HepG2 (cell line): ENCODE data around the gene KPNA4. TPM values are rescaled to one million over a fixed set of nuclear protein-coding genes. Genes with fewer than 3 reads are reported as not detected.

Experiments used
- KDM6A ChIP-seq: IDR thresholded peaks from 2 replicates; pipeline ENCODE4 v1.6.1; 2016; ENCODE audit warnings: low read depth
- KLF6 ChIP-seq: IDR thresholded peaks from 2 replicates; pipeline ENCODE4 v1.8.0; 2016; ENCODE audit warnings: missing biosample characterization, missing genetic modification reagents
- MED8 ChIP-seq: sonication (generic); formaldehyde crosslinking; IDR thresholded peaks from 2 replicates; pipeline ENCODE4 v1.8.1; 2023; ENCODE audit warnings: mild to moderate bottlenecking, missing genetic modification reagents; ENCODE audit not compliant: insufficient replicate concordance
- PATZ1 ChIP-seq: sonication (generic); formaldehyde crosslinking; IDR thresholded peaks from 2 replicates; pipeline ENCODE4 v1.4.0; 2020; ENCODE audit warnings: missing genetic modification reagents
- RXRB ChIP-seq: IDR thresholded peaks from 2 replicates; pipeline ENCODE4 v1.6.1; 2016; ENCODE audit warnings: borderline replicate concordance, missing genetic modification reagents, missing compliant biosample characterization
- SIN3A ChIP-seq: IDR thresholded peaks from 2 replicates; pipeline ENCODE4 v1.6.1; 2011; ENCODE audit warnings: low read depth, mild to moderate bottlenecking, control low read depth, low read length, borderline replicate concordance
- SP4 ChIP-seq: sonication (generic); formaldehyde crosslinking; IDR thresholded peaks from 2 replicates; pipeline ENCODE4 v1.8.1; 2023; ENCODE audit warnings: mild to moderate bottlenecking, missing genetic modification reagents
- TFAP4 ChIP-seq: sonication (generic); IDR thresholded peaks from 2 replicates; pipeline ENCODE4 v1.6.1; 2016; ENCODE audit warnings: low read depth, borderline replicate concordance
- ZBTB3 ChIP-seq: sonication (generic); formaldehyde crosslinking; IDR thresholded peaks from 2 replicates; pipeline ENCODE4 v1.4.0; 2020; ENCODE audit warnings: low read depth, mild to moderate bottlenecking, moderate library complexity, missing genetic modification reagents, borderline replicate concordance
- ZBTB7B ChIP-seq: sonication (generic); formaldehyde crosslinking; IDR thresholded peaks from 2 replicates; pipeline ENCODE4 v1.4.0; 2020; ENCODE audit warnings: missing genetic modification reagents
- ZFP1 ChIP-seq: IDR thresholded peaks from 2 replicates; pipeline ENCODE4 v1.6.1; 2016
- ZFP36L2 ChIP-seq: sonication (generic); formaldehyde crosslinking; IDR thresholded peaks from 2 replicates; pipeline ENCODE4 v1.4.0; 2020; ENCODE audit warnings: missing genetic modification reagents
- ZNF142 ChIP-seq: sonication (generic); formaldehyde crosslinking; IDR thresholded peaks from 2 replicates; pipeline ENCODE4 v1.4.0; 2020; ENCODE audit warnings: missing genetic modification reagents
- ZNF44 ChIP-seq: sonication (generic); formaldehyde crosslinking; IDR thresholded peaks from 2 replicates; pipeline ENCODE4 v1.5.1; 2020; ENCODE audit warnings: mild to moderate bottlenecking, missing genetic modification reagents
- ZNF513 ChIP-seq: sonication (generic); formaldehyde crosslinking; conservative IDR thresholded peaks from 2 replicates; pipeline ENCODE4 v1.5.0; 2020; ENCODE audit warnings: missing genetic modification reagents
- ZNF616 ChIP-seq: sonication (generic); formaldehyde crosslinking; IDR thresholded peaks from 2 replicates; pipeline ENCODE4 v1.5.0; 2020; ENCODE audit warnings: low read depth, mild to moderate bottlenecking, missing genetic modification reagents
- ZNF674 ChIP-seq: sonication (generic); formaldehyde crosslinking; IDR thresholded peaks from 2 replicates; pipeline ENCODE4 v1.5.0; 2020; ENCODE audit warnings: low read depth, mild to moderate bottlenecking, missing genetic modification reagents
- ZNF720 ChIP-seq: sonication (generic); formaldehyde crosslinking; IDR thresholded peaks from 2 replicates; pipeline ENCODE4 v1.4.0; 2020; ENCODE audit warnings: missing genetic modification reagents
- ZSCAN22 ChIP-seq: sonication (generic); formaldehyde crosslinking; IDR thresholded peaks from 2 replicates; pipeline ENCODE4 v1.4.0; 2020; ENCODE audit warnings: mild to moderate bottlenecking, missing genetic modification reagents
- polyA plus RNA-seq, 8 experiments: library from polyadenylated mRNA; depleted of rRNA in 3 of 8; stranded (reverse) in 7 of 8; unstranded in 1 of 8; fragments of >200 nt; fragmentation: Illumina TruSeq in 4 of 8; extraction: Trizol in 4 of 8; gene quantifications; 2 replicates each; pipeline versions ENCODE4 v1.2.1 to v1.2.3, GENCODE V29; 2011 to 2016; ENCODE audit warnings: low read depth in 4 of 8, missing spikeins in 1 of 8, mixed read lengths in 1 of 8; ENCODE audit not compliant: insufficient read depth in 1 of 8
- total RNA-seq, 5 experiments: library from RNA; depleted of rRNA; stranded (reverse); fragments of >200 nt; fragmentation: Illumina TruSeq; extraction: Trizol; gene quantifications; 2 replicates each; pipeline ENCODE4 v1.2.3, GENCODE V29; 2016; ENCODE audit warnings: low read depth in 1 of 5

The KPNA4 gene
- total and polyA plus RNA-seq, 2 of the 13 experiments (the other 11 are each of a cell fraction or from before 2014, with no cell fraction given) = 9.9 to 27.9 TPM

- TF ChIP-seq ZNF142 (no peak), ZFP1 (CRISPR knock-in tag) (peak; percentile 49; the same call in 1 of the 2 replicates), ZNF513 (CRISPR knock-in tag) (no peak), RXRB (CRISPR knock-in tag) (peak; percentile 17), ZBTB7B (CRISPR knock-in tag) (peak; percentile 44; the same call in 1 of the 2 replicates), ZNF44 (CRISPR knock-in tag) (no peak), ZNF616 (CRISPR knock-in tag) (no peak), ZNF674 (CRISPR knock-in tag) (no peak; the same call in 1 of the 2 replicates), ZBTB3 (CRISPR knock-in tag) (no peak), PATZ1 (CRISPR knock-in tag) (peak; percentile 56; the same call in 1 of the 2 replicates), SP4 (CRISPR knock-in tag) (no peak), ZFP36L2 (CRISPR knock-in tag) (no peak), MED8 (no peak), KLF6 (peak; percentile 93), ZSCAN22 (CRISPR knock-in tag) (no peak), KDM6A (no peak), ZNF720 (CRISPR knock-in tag) (no peak), TFAP4 (peak; percentile 25; the same call in 1 of the 2 replicates), SIN3A (peak; percentile 93; the same call in 1 of the 2 replicates)
Observed at GRCh38 chr3:160565442-160566403, at the start of gene KPNA4 (continued).
